Umbilical cord (tissue), 2 donors: ENCODE measurements around the gene NKIRAS2. TPM values are rescaled to one million over a fixed set of nuclear protein-coding genes. Genes with fewer than 3 reads are reported as not detected.

ENCODE experiments used
- DNase-seq: peaks from one replicate; pipeline ENCODE4 v3.0.0-alpha.2; 2015; ENCODE audit warnings: low spot score
- total RNA-seq: library from RNA; depleted of rRNA; stranded (reverse); fragments of >200 nt; gene quantifications from one replicate; pipeline ENCODE4 v1.2.3, GENCODE V29; 2014; ENCODE audit warnings: low replicate concordance; ENCODE audit not compliant: insufficient read depth

NKIRAS2 gene
- total RNA-seq, 1 donor from 2014 or later: 41.2 TPM

GRCh38 chr17:42055027-42055426 lies 35.1 kb downstream of the NKIRAS2 start:
- no peak for DNase-seq

- DNase-seq: no peak
Observed at GRCh38 chr17:42055496-42055895, 35.6 kb downstream of the NKIRAS2 start.

DNA sequence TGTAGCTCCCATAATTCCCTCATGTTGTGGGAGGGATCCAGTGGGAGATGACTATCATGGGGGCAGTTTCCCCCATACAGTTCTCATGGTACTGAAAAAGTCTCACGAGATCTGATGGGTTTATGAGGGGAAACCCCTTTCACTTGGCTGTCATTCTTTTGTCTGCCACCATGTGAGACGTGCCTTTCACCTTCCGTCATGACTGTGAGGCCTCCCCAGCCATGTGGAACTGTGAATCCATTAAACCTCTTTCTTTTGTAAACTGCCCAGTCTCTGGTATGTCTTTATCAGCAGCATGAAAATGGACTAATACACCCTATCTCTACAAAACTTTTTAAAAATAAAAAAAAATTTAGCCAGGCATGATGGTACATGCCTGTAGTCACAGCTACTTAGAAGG lies 36.7 kb downstream of the NKIRAS2 start:
- no peak for DNase-seq

DNA sequence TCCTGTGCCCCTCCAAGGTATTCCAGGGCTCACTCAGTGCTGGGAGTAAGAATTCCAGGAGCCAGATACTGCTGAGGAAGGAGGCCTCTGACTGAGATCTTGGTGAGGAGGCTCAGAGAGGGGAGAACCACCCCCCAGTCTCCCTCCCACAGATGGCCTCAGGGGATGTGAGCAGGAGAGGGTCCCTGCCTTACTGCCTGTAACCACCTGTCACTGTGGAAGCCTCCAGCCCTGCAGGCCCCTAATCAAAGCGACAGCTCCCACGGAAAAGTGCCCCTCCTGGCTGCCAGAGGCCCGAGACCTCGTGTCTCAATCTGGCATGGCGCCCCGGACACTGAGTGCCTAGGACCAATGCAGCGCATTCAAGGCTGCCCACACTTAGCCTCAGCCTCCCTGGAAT lies 38.2 kb downstream of the NKIRAS2 start:
- no peak for DNase-seq

GRCh38 chr17:42059815-42060214 lies 39.9 kb downstream of the NKIRAS2 start:
- DNase-seq: no peak

DNA sequence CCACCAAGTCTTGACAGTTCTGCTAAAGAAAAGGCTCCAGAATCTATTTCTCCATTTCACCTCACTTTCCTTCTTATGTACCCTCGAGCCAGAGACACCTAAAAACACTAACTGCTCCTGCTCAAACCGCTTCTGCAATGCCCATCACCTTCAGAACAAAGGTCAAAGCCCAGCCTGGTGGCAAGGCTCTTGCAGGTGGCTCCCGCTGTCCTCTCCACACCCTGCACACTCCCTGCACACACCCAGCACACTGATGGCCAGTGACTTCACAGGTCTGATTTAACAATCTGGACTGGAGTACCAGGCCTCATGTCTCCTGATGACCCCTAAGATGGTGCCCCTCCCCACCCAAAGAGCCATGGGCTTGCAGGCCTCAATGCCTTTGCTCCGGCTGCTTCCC lies 40.3 kb downstream of the NKIRAS2 start:
- no peak for DNase-seq

GRCh38 chr17:42061646-42062487 lies 42.0 kb downstream of the NKIRAS2 start:
- no peak for DNase-seq

- no peak for DNase-seq
Observed at GRCh38 chr17:42062681-42063080, 42.8 kb downstream of the NKIRAS2 start.

GRCh38 chr17:42065201-42065600 lies 45.3 kb downstream of the NKIRAS2 start:
- DNase-seq: no peak

GRCh38 chr17:42067371-42068091 lies 47.6 kb downstream of the NKIRAS2 start:
- DNase-seq: peak; percentile 30

- DNase-seq: no peak
Observed at GRCh38 chr17:42068979-42069378, 49.1 kb downstream of the NKIRAS2 start.

- DNase-seq: no peak
Observed at GRCh38 chr17:42071810-42072209, 51.9 kb downstream of the NKIRAS2 start.

- DNase-seq: no peak
Observed at GRCh38 chr17:42072323-42073187, 52.7 kb downstream of the NKIRAS2 start.

Other genes with a start within 250 kb of the NKIRAS2 start
- 58.3 TPM for gene JUP, start 233.4 kb upstream of the NKIRAS2 start, total RNA-seq
- 94.9 TPM for gene P3H4, start 208.1 kb upstream of the NKIRAS2 start, total RNA-seq
- gene FKBP10, start 207.1 kb upstream of the NKIRAS2 start, total RNA-seq: 317 TPM
- gene NT5C3B, start 183.9 kb upstream of the NKIRAS2 start, total RNA-seq: 50.1 TPM
- gene KLHL10, start 182.3 kb upstream of the NKIRAS2 start, total RNA-seq: 1.7 TPM
- 31.5 TPM for gene KLHL11, start 154.7 kb upstream of the NKIRAS2 start, total RNA-seq
- gene ACLY, start 101.1 kb upstream of the NKIRAS2 start, total RNA-seq: 66.2 TPM
- not detected for gene ODAD4, start 89.5 kb upstream of the NKIRAS2 start, total RNA-seq
- gene CNP, start 53.3 kb upstream of the NKIRAS2 start, total RNA-seq: 28.6 TPM
- 60.9 TPM for gene DNAJC7, start 2.7 kb upstream of the NKIRAS2 start, total RNA-seq
- 1.2 TPM for gene C17orf113, start 30.5 kb downstream of the NKIRAS2 start, total RNA-seq
- gene ZNF385C, start 78.4 kb downstream of the NKIRAS2 start, total RNA-seq: 1.2 TPM
- gene DHX58, start 92.6 kb downstream of the NKIRAS2 start, total RNA-seq: 6.3 TPM
- 9.1 TPM for gene KAT2A, start 101.3 kb downstream of the NKIRAS2 start, total RNA-seq
- gene HSPB9, start 102.7 kb downstream of the NKIRAS2 start, total RNA-seq: not detected
- 27.7 TPM for gene RAB5C, start 134.9 kb downstream of the NKIRAS2 start, total RNA-seq
- not detected for gene KCNH4, start 161.1 kb downstream of the NKIRAS2 start, total RNA-seq
- not detected for gene HCRT, start 165.4 kb downstream of the NKIRAS2 start, total RNA-seq
- gene GHDC, start 174.4 kb downstream of the NKIRAS2 start, total RNA-seq: 7.5 TPM